K562 (cell line): Measurements from ENCODE around the gene EFCAB12. TPM values are rescaled to one million over a fixed set of nuclear protein-coding genes. Genes with fewer than 3 reads are reported as not detected.

Experiments used
- ATAC-seq: fragments of 200-7000 bp; cut with Tn5 transposase; 3 replicates; pipeline ENCODE4 v1.9.1; 2020; ENCODE audit warnings: moderate library complexity
- BruUV-seq: library from RNA; stranded (reverse); fragments of 400-500 nt; replicated peaks from 2 replicates; lab custom pipeline; 2021; lab: Mats Ljungman, UMichigan
- CTCF ChIA-PET: fragments of 300-600 bp; formaldehyde crosslinking; extraction: SDS; loops from one replicate; lab custom pipeline; 2021; ENCODE audit warnings: low intra/inter-chr PET ratio; lab: Yijun Ruan, JAX
- POLR2A ChIA-PET: fragments of 300-600, 350-650 bp; sonication (Branson Sonifier 250); formaldehyde crosslinking; extraction: SDS; loops from one replicate; lab custom pipeline; 2021; ENCODE audit warnings: antibody characterized with exemption, inconsistent platforms; lab: Yijun Ruan, JAX
- DNase-seq, 4 experiments: peaks; one replicate each; pipeline versions ENCODE4 v3.0.0 to v3.0.0-alpha.2; 2011 to 2018; ENCODE audit warnings: low spot score in 3 of 4, mixed read lengths in 3 of 4; ENCODE audit errors: extremely low read depth in 1 of 4
- FAIRE-seq: peaks from 2 replicates; lab custom pipeline; 2011; peaks lifted over from hg19 to GRCh38; lab: Jason Lieb, UNC
- H2AFZ ChIP-seq: 2 replicates; pipeline ENCODE4 v1.6.0; 2011; ENCODE audit warnings: low read depth, low read length, control low read depth, inconsistent platforms
- H3K27ac ChIP-seq: fragments of 200-600 bp; 3 replicates; pipeline ENCODE4 v1.8.0; 2011; ENCODE audit warnings: low read depth, mild to moderate bottlenecking, control low read depth, inconsistent platforms, low read length, moderate library complexity, mixed read lengths; ENCODE audit errors: extremely low read depth
- H3K27me3 ChIP-seq, 2 experiments: fragments of 300-600 bp in 1 of 2; 2 replicates in 1 of 2; 3 replicates in 1 of 2; pipeline versions ENCODE4 v1.6.0 to v1.8.0; 2011; ENCODE audit warnings: inconsistent platforms in 2 of 2, low read length in 2 of 2, mild to moderate bottlenecking in 1 of 2, mixed read lengths in 1 of 2, moderate library complexity in 1 of 2; ENCODE audit not compliant: control insufficient read depth in 2 of 2, insufficient read depth in 2 of 2
- H3K36me3 ChIP-seq: fragments of 300-600 bp; 3 replicates; pipeline ENCODE4 v1.8.0; 2011; ENCODE audit warnings: mild to moderate bottlenecking, low read length, inconsistent platforms; ENCODE audit not compliant: control insufficient read depth, insufficient read depth
- H3K4me1 ChIP-seq, 2 experiments: fragments of 200-600 bp in 1 of 2; replicated peaks in 1 of 2; 2 replicates in 1 of 2; 3 replicates in 1 of 2; pipeline versions ENCODE4 v1.5.1 to v1.8.0; 2011; ENCODE audit warnings: inconsistent platforms in 2 of 2, low read length in 2 of 2, mild to moderate bottlenecking in 1 of 2, mixed read lengths in 1 of 2, moderate library complexity in 1 of 2; ENCODE audit not compliant: control insufficient read depth in 2 of 2, insufficient read depth in 2 of 2
- H3K4me2 ChIP-seq: 2 replicates; pipeline ENCODE4 v1.6.1; 2011; ENCODE audit warnings: low read length, control low read depth, inconsistent platforms, mixed read lengths; ENCODE audit not compliant: insufficient read depth
- H3K4me3 ChIP-seq: fragments of 200-600 bp; sonication (generic), shearing (Covaris generic); 2 replicates; pipeline ENCODE4 v1.5.1; 2016; ENCODE audit warnings: control low read depth, inconsistent platforms
- H3K79me2 ChIP-seq: fragments of 200-600 bp; 3 replicates; pipeline ENCODE4 v1.8.0; 2011; ENCODE audit warnings: low read length, inconsistent platforms; ENCODE audit not compliant: control insufficient read depth, insufficient read depth
- H3K9ac ChIP-seq, 2 experiments: 2 replicates each; pipeline versions ENCODE4 v1.6.0 to v1.6.1; 2011; ENCODE audit warnings: low read depth in 2 of 2, low read length in 2 of 2, control low read depth in 1 of 2, inconsistent platforms in 1 of 2, mild to moderate bottlenecking in 1 of 2, mixed read lengths in 1 of 2; ENCODE audit not compliant: insufficient read depth in 1 of 2
- H3K9me1 ChIP-seq: one replicate; pipeline ENCODE4 v1.6.0; 2011; ENCODE audit warnings: inconsistent platforms, mild to moderate bottlenecking, low read length, moderate library complexity; ENCODE audit not compliant: control insufficient read depth, insufficient read depth
- H3K9me3 ChIP-seq: replicated peaks from 2 replicates; pipeline ENCODE4 v1.5.1; 2011; ENCODE audit warnings: low read depth, low read length, inconsistent platforms; ENCODE audit not compliant: control insufficient read depth, insufficient read depth
- H4K20me1 ChIP-seq: replicated peaks from 2 replicates; pipeline ENCODE4 v1.6.1; 2011; ENCODE audit warnings: low read length, inconsistent platforms, mixed read lengths; ENCODE audit not compliant: control insufficient read depth, insufficient read depth
- CLOCK ChIP-seq: fragments of 250-450 bp; sonication (Bioruptor Pico); IDR thresholded peaks from 2 replicates; pipeline ENCODE4 v1.4.0; 2020; ENCODE audit warnings: mild to moderate bottlenecking, moderate library complexity, borderline replicate concordance
- CREB5 ChIP-seq: fragments of 250-450 bp; sonication (Bioruptor Pico); IDR thresholded peaks from 2 replicates; pipeline ENCODE4 v1.5.0; 2020; ENCODE audit warnings: mild to moderate bottlenecking
- FOXJ3 ChIP-seq: sonication (generic); formaldehyde crosslinking; IDR thresholded peaks from 2 replicates; pipeline ENCODE4 v1.4.0; 2020; ENCODE audit warnings: mild to moderate bottlenecking, missing genetic modification reagents
- GABPA ChIP-seq: fragments of 200-800 bp; sonication (Bioruptor generic); conservative IDR thresholded peaks from 2 replicates; pipeline ENCODE4 v1.6.1; 2016; ENCODE audit warnings: low read depth, missing genetic modification characterization, missing compliant biosample characterization
- HDAC6 ChIP-seq: IDR thresholded peaks from 2 replicates; pipeline ENCODE4 v1.6.1; 2012; ENCODE audit warnings: low read depth, mild to moderate bottlenecking, control low read depth, inconsistent platforms, low read length, moderate library complexity
- HINFP ChIP-seq: fragments of 450-650 bp; conservative IDR thresholded peaks from 2 replicates; pipeline ENCODE4 v1.6.1; 2016; ENCODE audit warnings: missing genetic modification characterization, low read depth, mild to moderate bottlenecking, control low read depth, missing compliant biosample characterization
- L3MBTL2 ChIP-seq: fragments of 450-650 bp; IDR thresholded peaks from 2 replicates; pipeline ENCODE4 v1.6.1; 2016; ENCODE audit warnings: mild to moderate bottlenecking, moderate library complexity
- MXI1 ChIP-seq: IDR thresholded peaks from 2 replicates; pipeline ENCODE4 v1.6.1; 2011; ENCODE audit warnings: low read depth, mild to moderate bottlenecking, improper control_type of control experiment, low read length
- MYBL2 ChIP-seq, 2 experiments: fragments of 450-650 bp in 1 of 2; sonication (generic) in 1 of 2; formaldehyde crosslinking in 1 of 2; IDR thresholded peaks; 2 replicates each; pipeline versions ENCODE4 v1.6.1 to v1.8.1; 2017 to 2022; ENCODE audit warnings: borderline replicate concordance in 1 of 2, inconsistent platforms in 1 of 2, low read depth in 1 of 2, mild to moderate bottlenecking in 1 of 2, missing genetic modification reagents in 1 of 2, moderate library complexity in 1 of 2
- NR1H2 ChIP-seq: sonication (generic); formaldehyde crosslinking; IDR thresholded peaks from 2 replicates; pipeline ENCODE4 v1.4.0; 2020; ENCODE audit warnings: mild to moderate bottlenecking, missing genetic modification reagents
- PHF8 ChIP-seq: fragments of 200-600 bp; sonication (generic); IDR thresholded peaks from 2 replicates; pipeline ENCODE4 v1.6.1; 2012; ENCODE audit warnings: mixed run types, mild to moderate bottlenecking, inconsistent platforms, low read length, moderate library complexity, borderline replicate concordance
- POU5F1 ChIP-seq: fragments of 150-350 bp; IDR thresholded peaks from 2 replicates; pipeline ENCODE4 v1.6.1; 2014; ENCODE audit warnings: borderline replicate concordance, low read length, low read depth, mild to moderate bottlenecking; ENCODE audit not compliant: partially characterized antibody
- RBM14 ChIP-seq: fragments of 200-400 bp; formaldehyde crosslinking; IDR thresholded peaks from 2 replicates; pipeline ENCODE4 v1.6.1; 2018; ENCODE audit warnings: low read depth, mild to moderate bottlenecking, low read length, moderate library complexity, borderline replicate concordance; ENCODE audit not compliant: insufficient read depth
- RFX5 ChIP-seq: IDR thresholded peaks from 2 replicates; pipeline ENCODE4 v1.6.1; 2011; ENCODE audit warnings: low read depth, mild to moderate bottlenecking, improper control_type of control experiment, low read length
- ZC3H8 ChIP-seq: fragments of 450-650 bp; IDR thresholded peaks from 2 replicates; pipeline ENCODE4 v1.6.1; 2017
- ZKSCAN3 ChIP-seq: fragments of 250-450 bp; sonication (Bioruptor Pico); IDR thresholded peaks from 2 replicates; pipeline ENCODE4 v1.4.0; 2020
- ZNF134 ChIP-seq: fragments of 250-450 bp; sonication (Bioruptor Pico); conservative IDR thresholded peaks from 2 replicates; pipeline ENCODE4 v1.4.0; 2020
- ZNF24 ChIP-seq: fragments of 450-650 bp; IDR thresholded peaks from 2 replicates; pipeline ENCODE4 v1.6.1; 2016
- ZSCAN29 ChIP-seq: fragments of 450-650 bp; IDR thresholded peaks from 2 replicates; pipeline ENCODE4 v1.6.1; 2017
- WGBS: fragments of 100-300 bp; shearing (Covaris generic); methylation state at CpG from one replicate; pipeline ENCODE4 v1.1.6; 2016; ENCODE audit warnings: low coverage, mixed read lengths; ENCODE audit not compliant: insufficient coverage; ENCODE audit errors: missing lambda C conversion rate; 5-methylcytosine and 5-hydroxymethylcytosine counted together
- in situ Hi-C: fragments of 300-500 bp; cut with MboI; formaldehyde crosslinking; loops from 4 replicates; pipeline ENCODE4 v1.15.0; 2018; ENCODE audit warnings: inconsistent platforms, mixed read lengths
- intact Hi-C: fragments of 100-400 bp; cut with micrococcal nuclease; formaldehyde crosslinking; loops from 2 replicates; pipeline ENCODE4 v1.14.2; 2022
- polyA plus RNA-seq, 8 experiments: library from polyadenylated mRNA; depleted of rRNA in 4 of 8; stranded (reverse) in 5 of 8; unstranded in 3 of 8; fragments of >200 nt; fragmentation: Nextera tagmentation in 2 of 8; fragmentation: Illumina TruSeq in 1 of 8; extraction: Ambion mirVana in 2 of 8; extraction: Trizol in 1 of 8; gene quantifications; 2 replicates each; pipeline versions ENCODE4 v1.2.1 to v1.2.3, GENCODE V29; 2011 to 2014; ENCODE audit warnings: inconsistent platforms in 1 of 8, missing spikeins in 1 of 8
- total RNA-seq, 7 experiments: library from RNA; depleted of rRNA in 6 of 7; stranded (reverse); fragments of >200 nt in 6 of 7; fragmentation: Illumina TruSeq in 2 of 7; extraction: Trizol in 2 of 7; gene quantifications; 2 replicates each; pipeline versions ENCODE4 v1.2.1 to v1.2.3, GENCODE V29; 2011 to 2021; ENCODE audit warnings: low replicate concordance in 1 of 7

The EFCAB12 gene
- total and polyA plus RNA-seq, 9 of the 15 experiments (the other 6 are each of a cell fraction or from before 2014, with no cell fraction given), result 0.08 to 0.95 (median 0.56) TPM; not detected in 1

- H2AFZ ChIP-seq, result no peak overlapping the region
- no peaks in the 10 kb centered on the region for H4K20me1 ChIP-seq
- H3K9me3 ChIP-seq, result no peaks in the 10 kb centered on the region
- in situ Hi-C loops (no loop called here), intact Hi-C loops (no loop called here)
- no peaks in the 10 kb centered on the region for H3K9me1 ChIP-seq
- peaks cover 0 to 11% of the 10 kb centered on the region in 2 experiments; a peak in 3 of 5 replicates for H3K4me1 ChIP-seq
- CTCF ChIA-PET, result no interaction called here
- WGBS, result 31% methylated on average over 4 of the region's 4 CpGs
- no peak overlapping the region for H3K4me2 ChIP-seq
- H3K36me3 ChIP-seq, result peaks cover 20% of the 10 kb centered on the region; the same call in 2 of the 3 replicates
- no TSS peak for BruUV-seq
- no peak for DNase-seq
- FAIRE-seq, result no peak
- H3K27me3 ChIP-seq, result no peaks in the 10 kb centered on the region
- H3K79me2 ChIP-seq, result no peaks in the 10 kb centered on the region
- no peak overlapping the region for H3K9ac ChIP-seq
- no peak overlapping the region for H3K27ac ChIP-seq
- no peak for ATAC-seq
- POLR2A ChIA-PET, result interaction anchor here (2.4 kb wide), 1 partner anchor 12 kb away, joined by 7 read pairs; no protein-coding TSS in a partner anchor
- no peak overlapping the region for H3K4me3 ChIP-seq
- TF ChIP-seq ZKSCAN3 (CRISPR knock-in tag) (no peak), POU5F1 (no peak), MYBL2 (IDR thresholded peaks at IDR 0.05; ENCODE audit: low read depth) (no peak), MYBL2 (CRISPR knock-in tag; IDR thresholded peaks at IDR 0.05; ENCODE audit: borderline replicate concordance) (no peak), HDAC6 (no peak), CREB5 (no peak), HINFP (tag) (no peak), FOXJ3 (CRISPR knock-in tag) (no peak), GABPA (tag) (no peak), L3MBTL2 (no peak), ZNF134 (no peak), RFX5 (no peak), RBM14 (no peak), PHF8 (no peak), ZC3H8 (no peak), ZSCAN29 (no peak), ZNF24 (no peak), MXI1 (no peak), NR1H2 (CRISPR knock-in tag) (no peak), CLOCK (CRISPR knock-in tag) (no peak)
Observed at GRCh38 chr3:129473769-129474152, 45.3 kb upstream of the EFCAB12 start.
